Effector CD4-positive, alpha-beta T cell (primary cell): ENCODE data around the gene ADH4. TPM values are rescaled to one million over a fixed set of nuclear protein-coding genes. Genes with fewer than 3 reads are reported as not detected.
"Not testable (repeated sequence)": the region's sequence is repeated elsewhere in the genome, so short reads cannot be mapped to it uniquely, and the experiment has no call there.

Source experiments
- DNase-seq: peaks from one replicate; pipeline ENCODE4 v3.0.0-alpha.2; 2020
- total RNA-seq: gene quantifications from one replicate; lab custom pipeline; 2026; lab: John Stamatoyannopoulos, UW

The ADH4 gene
- total RNA-seq: not detected

- DNase-seq: no peak
These were observed at the start of gene ADH4 for GRCh38 chr4:99144070-99144469. ADH4 (minus strand) TSS chr4:99144297; CDS start chr4:99144222, 75 bp downstream.

- no peak for DNase-seq
These were observed 46.2 kb upstream of the ADH4 start for GRCh38 chr4:99190336-99190735.

GRCh38 chr4:99189900-99190299 is 45.8 kb upstream of the ADH4 start:
- not testable (repeated sequence) for DNase-seq

- DNase-seq: no peak
These were observed 41.9 kb upstream of the ADH4 start for GRCh38 chr4:99186029-99186428.

- DNase-seq: no peak
These were observed 41.5 kb upstream of the ADH4 start for GRCh38 chr4:99185581-99185980.

- DNase-seq: no peak
These were observed 36.4 kb upstream of the ADH4 start for GRCh38 chr4:99180382-99181070.

- no peak for DNase-seq
These were observed 35.5 kb upstream of the ADH4 start for GRCh38 chr4:99179626-99180025.

- no peak for DNase-seq
These were observed 35.1 kb upstream of the ADH4 start for GRCh38 chr4:99179178-99179577.

- no peak for DNase-seq
These were observed 22.4 kb upstream of the ADH4 start for GRCh38 chr4:99166544-99166943.

GRCh38 chr4:99165978-99166377 is 21.9 kb upstream of the ADH4 start:
- DNase-seq: no peak

- no peak for DNase-seq
These were observed 17.4 kb upstream of the ADH4 start for GRCh38 chr4:99161373-99162099.

GRCh38 chr4:99159699-99160098 is 15.6 kb upstream of the ADH4 start:
- no peak for DNase-seq

- no peak for DNase-seq
These were observed 13.4 kb upstream of the ADH4 start for GRCh38 chr4:99157478-99157935.

GRCh38 chr4:99156992-99157391 is 12.9 kb upstream of the ADH4 start:
- DNase-seq: no peak

GRCh38 chr4:99154658-99155342 is 10.7 kb upstream of the ADH4 start:
- no peak for DNase-seq

GRCh38 chr4:99151995-99152394 is 7.9 kb upstream of the ADH4 start:
- DNase-seq: no peak

GRCh38 chr4:99151452-99151851 is 7.4 kb upstream of the ADH4 start:
- DNase-seq: no peak

GRCh38 chr4:99149426-99150019 is 5.4 kb upstream of the ADH4 start:
- DNase-seq: no peak

- DNase-seq: no peak
These were observed 4.5 kb upstream of the ADH4 start for GRCh38 chr4:99148550-99148949.

GRCh38 chr4:99144587-99144986 is 490 bp upstream of the ADH4 start:
- no peak for DNase-seq

- DNase-seq: no peak
These were observed 7.8 kb downstream of the ADH4 start for GRCh38 chr4:99136329-99136728.

- DNase-seq: no peak
These were observed 8.4 kb downstream of the ADH4 start for GRCh38 chr4:99135541-99136162.

GRCh38 chr4:99134586-99134985 is 9.5 kb downstream of the ADH4 start:
- no peak for DNase-seq
